Vagina (tissue), 2 donors: ENCODE data around the gene PPP1R14C. TPM values are rescaled to one million over a fixed set of nuclear protein-coding genes. Genes with fewer than 3 reads are reported as not detected.

ENCODE experiments used
- DNase-seq, 2 donors: peaks; one replicate each; pipeline ENCODE4 v3.0.0-alpha.2; 2017; ENCODE audit errors: extremely low spot score in 2 of 2
- H3K27ac ChIP-seq: fragments of 200-600 bp; sonication (generic); one replicate; pipeline ENCODE4 v1.5.1; 2019
- H3K27me3 ChIP-seq: fragments of 200-600 bp; sonication (generic); one replicate; pipeline ENCODE4 v1.5.1; 2019
- H3K36me3 ChIP-seq, 2 donors: fragments of 200-600 bp; sonication (generic); one replicate each; pipeline ENCODE4 v1.5.1; 2017 to 2019
- H3K4me1 ChIP-seq: fragments of 200-600 bp; sonication (generic); one replicate; pipeline ENCODE4 v1.5.1; 2019
- H3K4me3 ChIP-seq, 2 donors: fragments of 200-600 bp; sonication (generic); 1 replicate in 1 of 2; 2 replicates in 1 of 2; pipeline ENCODE4 v1.5.1; 2016 to 2019
- H3K9me3 ChIP-seq: fragments of 200-600 bp; sonication (generic); one replicate; pipeline ENCODE4 v1.5.1; 2019
- CTCF ChIP-seq, 3 experiments: fragments of 450-650 bp in 2 of 3; fragments of 200-600 bp in 1 of 3; sonication (generic) in 1 of 3; IDR thresholded peaks; one replicate each; pipeline ENCODE4 v1.5.1; 2017 to 2019; ENCODE audit warnings: antibody characterized with exemption in 3 of 3, mild to moderate bottlenecking in 2 of 3, moderate library complexity in 2 of 3
- POLR2A ChIP-seq, 2 donors: fragments of 450-650 bp; IDR thresholded peaks; one replicate each; pipeline ENCODE4 v1.6.1; 2017; ENCODE audit warnings: antibody characterized with exemption in 2 of 2, mild to moderate bottlenecking in 2 of 2, moderate library complexity in 2 of 2
- POLR2AphosphoS5 ChIP-seq, 2 donors: sonication (generic); formaldehyde crosslinking; IDR thresholded peaks; one replicate each; pipeline ENCODE4 v1.9.0; 2017; ENCODE audit warnings: antibody characterized with exemption in 2 of 2, mild to moderate bottlenecking in 2 of 2, low read depth in 1 of 2; ENCODE audit not compliant: insufficient read depth in 1 of 2
- intact Hi-C: fragments of 100-400 bp; cut with DNase I; formaldehyde crosslinking; loops from one replicate; pipeline ENCODE4 v1.15.1; 2023
- total RNA-seq: library from RNA; depleted of rRNA; stranded (reverse); fragments of >200 nt; gene quantifications from one replicate; pipeline ENCODE4 v1.2.3, GENCODE V29; 2016

PPP1R14C gene
- total RNA-seq, 1 donor from 2014 or later = 23.8 TPM

- H3K27me3 ChIP-seq = no peaks in the 10 kb centered on the region
- peak in 1 of 2 donors; percentile 83 for DNase-seq
- intact Hi-C loops = no loop called here
- no peak overlapping the region for H3K27ac ChIP-seq
- no peaks in the 10 kb centered on the region for H3K9me3 ChIP-seq
- no peak for TF ChIP-seq POLR2A (IDR thresholded peaks at IDR 0.05)
- TF ChIP-seq POLR2AphosphoS5 (IDR thresholded peaks at IDR 0.05; ENCODE audit: insufficient read depth in 1 of 2, low read depth in 1 of 2) = no peak
- TF ChIP-seq CTCF (IDR thresholded peaks at IDR 0.05) = no peak
- no peak overlapping the region for H3K4me3 ChIP-seq
- peaks cover 8% of the 10 kb centered on the region for H3K4me1 ChIP-seq
- H3K36me3 ChIP-seq = no peaks in the 10 kb centered on the region
Measured at GRCh38 chr6:150255840-150256239, 113.0 kb downstream of the PPP1R14C start.

- intact Hi-C loops = no loop called here
- H3K4me3 ChIP-seq = no peak overlapping the region
- no peaks in the 10 kb centered on the region for H3K9me3 ChIP-seq
- H3K27ac ChIP-seq = no peak overlapping the region
- no peaks in the 10 kb centered on the region for H3K4me1 ChIP-seq
- peak in 1 of 2 donors; percentile 58 for DNase-seq
- no peaks in the 10 kb centered on the region for H3K36me3 ChIP-seq
- no peak for TF ChIP-seq CTCF (IDR thresholded peaks at IDR 0.05)
- peak in 1 of 2 donors; percentile 70 for TF ChIP-seq POLR2AphosphoS5 (IDR thresholded peaks at IDR 0.05; ENCODE audit: insufficient read depth in 1 of 2, low read depth in 1 of 2)
- H3K27me3 ChIP-seq = no peaks in the 10 kb centered on the region
Measured at GRCh38 chr6:150256618-150257272, 113.9 kb downstream of the PPP1R14C start.

- Histone ChIP-seq H3K27ac (no peak overlapping the region), H3K9me3 (no peaks in the 10 kb centered on the region), H3K4me3 (no peak overlapping the region), H3K36me3 (no peaks in the 10 kb centered on the region), H3K27me3 (no peaks in the 10 kb centered on the region), H3K4me1 (no peaks in the 10 kb centered on the region)
- DNase-seq = no peak
- intact Hi-C loops = no loop called here
- TF ChIP-seq POLR2A (IDR thresholded peaks at IDR 0.05) (no peak), POLR2AphosphoS5 (IDR thresholded peaks at IDR 0.05; ENCODE audit: insufficient read depth in 1 of 2, low read depth in 1 of 2) (no peak)
Measured at GRCh38 chr6:150258381-150258780, 115.5 kb downstream of the PPP1R14C start.

GRCh38 chr6:150260931-150261330 lies 118.1 kb downstream of the PPP1R14C start:
- Histone ChIP-seq H3K9me3 (no peaks in the 10 kb centered on the region), H3K27me3 (no peaks in the 10 kb centered on the region), H3K36me3 (no peaks in the 10 kb centered on the region), H3K27ac (no peak overlapping the region), H3K4me3 (no peak overlapping the region), H3K4me1 (no peaks in the 10 kb centered on the region)
- intact Hi-C loops = no loop called here
- TF ChIP-seq POLR2AphosphoS5 (IDR thresholded peaks at IDR 0.05; ENCODE audit: insufficient read depth in 1 of 2, low read depth in 1 of 2) (no peak), CTCF (IDR thresholded peaks at IDR 0.05) (no peak), POLR2A (IDR thresholded peaks at IDR 0.05) (no peak)
- no peak for DNase-seq

- Histone ChIP-seq H3K27ac (no peak overlapping the region), H3K36me3 (no peaks in the 10 kb centered on the region), H3K27me3 (no peaks in the 10 kb centered on the region), H3K4me3 (no peak overlapping the region), H3K4me1 (peaks cover 4% of the 10 kb centered on the region), H3K9me3 (no peaks in the 10 kb centered on the region)
- no peak for DNase-seq
- intact Hi-C loops = no loop called here
- TF ChIP-seq POLR2AphosphoS5 (IDR thresholded peaks at IDR 0.05; ENCODE audit: insufficient read depth in 1 of 2, low read depth in 1 of 2) = no peak
- no peak for TF ChIP-seq POLR2A (IDR thresholded peaks at IDR 0.05)
- no peak for TF ChIP-seq CTCF (IDR thresholded peaks at IDR 0.05)
Measured at GRCh38 chr6:150261997-150262697, 119.3 kb downstream of the PPP1R14C start.
